ENCODE measurements around the gene SH2D6. TPM values are rescaled to one million over a fixed set of nuclear protein-coding genes. Genes with fewer than 3 reads are reported as not detected.

The SH2D6 gene
- total and polyA plus RNA-seq, 8 donors, result 1.1 to 14.5 (median 2.2) TPM; not detected in 2

DNA sequence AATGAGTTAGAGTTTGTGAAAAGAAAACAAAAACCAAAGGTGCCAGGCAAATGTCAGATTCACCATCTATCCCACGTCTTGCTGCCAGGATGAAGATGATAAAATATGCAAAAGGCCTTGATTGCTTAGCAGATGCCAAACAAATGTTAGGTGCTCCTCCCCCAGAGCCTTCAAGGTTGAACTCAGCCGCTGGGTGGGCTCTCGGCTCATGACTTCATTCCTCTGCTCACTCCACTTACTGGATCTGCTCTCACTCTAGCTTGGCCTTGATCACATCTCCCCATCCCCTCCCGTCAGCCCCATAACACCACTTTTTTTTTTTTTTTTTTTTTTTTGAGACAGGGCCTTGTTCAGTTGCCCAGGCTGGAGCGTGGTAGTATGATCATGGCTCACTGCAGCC is 38.5 kb downstream of the SH2D6 start:
- Histone ChIP-seq H3K9me3 (no peaks in the 10 kb centered on the region), H3K27me3 (no peaks in the 10 kb centered on the region), H3K4me1 (peaks cover 0 to 7% (median 0%) of the 10 kb centered on the region in 4 donors), H3K4me3 (no peak overlapping the region), H3K36me3 (no peaks in the 10 kb centered on the region), H3K27ac (no peak overlapping the region)
- intact Hi-C loops (cut with DNase I; ENCODE audit: low total_unique reads), result no loop called here
- DNase-seq, result no peak
- whole genome bisulfite sequencing, 5 donors, result 74 to 88% (median 77%) methylated on average over 5 of the region's 5 CpGs
- TF ChIP-seq POLR2A (IDR thresholded peaks at IDR 0.05) (no peak), EP300 (IDR thresholded peaks at IDR 0.05) (no peak), POLR2AphosphoS5 (IDR thresholded peaks at IDR 0.05) (no peak)
- TF ChIP-seq, protein P1, sequence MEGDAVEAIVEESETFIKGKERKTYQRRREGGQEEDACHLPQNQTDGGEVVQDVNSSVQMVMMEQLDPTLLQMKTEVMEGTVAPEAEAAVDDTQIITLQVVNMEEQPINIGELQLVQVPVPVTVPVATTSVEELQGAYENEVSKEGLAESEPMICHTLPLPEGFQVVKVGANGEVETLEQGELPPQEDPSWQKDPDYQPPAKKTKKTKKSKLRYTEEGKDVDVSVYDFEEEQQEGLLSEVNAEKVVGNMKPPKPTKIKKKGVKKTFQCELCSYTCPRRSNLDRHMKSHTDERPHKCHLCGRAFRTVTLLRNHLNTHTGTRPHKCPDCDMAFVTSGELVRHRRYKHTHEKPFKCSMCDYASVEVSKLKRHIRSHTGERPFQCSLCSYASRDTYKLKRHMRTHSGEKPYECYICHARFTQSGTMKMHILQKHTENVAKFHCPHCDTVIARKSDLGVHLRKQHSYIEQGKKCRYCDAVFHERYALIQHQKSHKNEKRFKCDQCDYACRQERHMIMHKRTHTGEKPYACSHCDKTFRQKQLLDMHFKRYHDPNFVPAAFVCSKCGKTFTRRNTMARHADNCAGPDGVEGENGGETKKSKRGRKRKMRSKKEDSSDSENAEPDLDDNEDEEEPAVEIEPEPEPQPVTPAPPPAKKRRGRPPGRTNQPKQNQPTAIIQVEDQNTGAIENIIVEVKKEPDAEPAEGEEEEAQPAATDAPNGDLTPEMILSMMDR (IDR thresholded peaks at IDR 0.05), result no peak

DNA sequence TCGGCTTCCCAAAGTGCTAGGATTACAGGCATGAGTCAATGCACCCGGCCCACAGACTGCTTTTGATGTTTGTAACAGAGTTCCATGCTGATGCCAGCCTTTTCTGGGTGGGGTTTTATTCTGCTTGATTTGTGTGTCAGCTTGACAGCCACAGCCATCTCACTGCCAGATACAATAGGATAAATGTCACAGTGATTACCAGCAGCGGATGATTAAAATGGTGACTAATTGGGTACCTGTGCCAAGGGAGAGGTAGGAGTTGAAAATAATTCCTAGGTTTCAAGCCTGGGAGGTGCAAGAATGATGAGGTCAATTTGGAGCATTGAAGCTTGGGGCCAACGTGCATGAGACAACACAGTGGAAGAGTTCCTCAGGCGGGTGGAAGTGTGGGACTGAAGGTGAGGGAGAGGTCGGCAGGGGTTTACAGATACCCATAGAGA is 39.4 kb downstream of the SH2D6 start:
- 69 to 74% (median 71%) methylated on average over 6 of the region's 6 CpGs for WGBS, 5 donors
- Histone ChIP-seq H3K9me3 (no peaks in the 10 kb centered on the region), H3K4me3 (no peak overlapping the region), H3K36me3 (no peaks in the 10 kb centered on the region), H3K4me1 (peaks cover 0 to 7% (median 0%) of the 10 kb centered on the region in 4 donors), H3K27ac (no peak overlapping the region), H3K27me3 (no peaks in the 10 kb centered on the region)
- intact Hi-C loops (cut with DNase I; ENCODE audit: low total_unique reads), result no loop called here
- peak in 1 of 2 donors; percentile 41 for DNase-seq
- TF ChIP-seq EP300 (IDR thresholded peaks at IDR 0.05) (no peak), POLR2AphosphoS5 (IDR thresholded peaks at IDR 0.05) (peak in 1 of 3 donors; percentile 20), POLR2A (IDR thresholded peaks at IDR 0.05) (no peak)
- TF ChIP-seq, protein P1 (IDR thresholded peaks at IDR 0.05), result no peak

DNA sequence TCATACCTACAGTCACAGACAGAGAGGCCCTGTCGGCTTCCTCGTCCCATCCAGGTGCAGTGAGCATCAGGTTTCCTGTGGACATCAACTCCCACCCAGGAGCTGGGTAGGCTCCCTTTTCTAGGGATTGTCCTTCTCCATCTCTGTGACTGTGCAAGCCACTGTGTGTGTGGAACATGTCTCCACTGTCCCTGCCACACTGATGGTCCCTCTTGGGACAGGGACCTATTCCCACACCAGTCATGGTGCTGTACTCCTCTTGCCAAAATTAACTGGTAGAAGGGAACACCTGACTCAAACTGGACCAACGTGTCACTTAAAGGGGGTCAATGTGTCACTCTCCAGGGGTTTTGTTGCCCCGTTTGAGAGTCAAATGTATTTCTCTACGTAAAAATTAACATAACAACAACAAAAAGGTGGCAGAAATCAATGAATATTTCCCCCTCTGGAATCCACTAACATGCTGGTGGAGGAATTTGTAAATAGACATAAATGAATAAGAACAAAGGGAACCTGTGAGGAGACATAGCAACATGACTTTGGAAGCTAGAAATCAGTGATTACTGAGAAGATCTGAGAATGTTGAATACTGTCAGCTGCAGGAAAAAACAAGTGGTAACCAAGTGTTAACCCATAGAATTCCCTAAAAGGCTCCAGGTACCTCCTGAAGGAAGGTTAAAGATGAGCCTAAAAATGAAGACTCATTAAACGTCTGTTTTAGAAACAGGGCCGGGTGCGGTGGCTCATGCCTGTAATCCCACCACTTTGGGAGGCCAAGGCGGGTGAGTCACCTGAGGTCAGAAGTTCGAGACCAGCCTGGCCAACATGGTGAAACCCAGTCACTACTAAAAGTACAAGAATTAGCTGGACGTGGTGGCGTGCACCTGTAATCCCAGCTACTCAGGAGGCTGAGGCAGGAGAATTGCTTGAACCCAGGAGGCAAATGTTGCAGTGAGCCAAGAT is 40.4 kb downstream of the SH2D6 start:
- 84 to 91% (median 87%) methylated on average over 12 of the region's 12 CpGs for WGBS, 5 donors
- no peak overlapping the region for H3K4me3 ChIP-seq
- DNase-seq, result no peak
- TF ChIP-seq POLR2A (IDR thresholded peaks at IDR 0.05) (no peak), EP300 (IDR thresholded peaks at IDR 0.05) (no peak), POLR2AphosphoS5 (IDR thresholded peaks at IDR 0.05) (no peak)
- TF ChIP-seq, protein P1 (IDR thresholded peaks at IDR 0.05), result no peak
- no peaks in the 10 kb centered on the region for H3K9me3 ChIP-seq
- H3K4me1 ChIP-seq, result peaks cover 0 to under 1% (median 0%) of the 10 kb centered on the region in 4 donors
- no peaks in the 10 kb centered on the region for H3K27me3 ChIP-seq
- intact Hi-C loops (cut with DNase I; ENCODE audit: low total_unique reads), result no loop called here
- H3K27ac ChIP-seq, result no peak overlapping the region
- no peaks in the 10 kb centered on the region for H3K36me3 ChIP-seq

DNA sequence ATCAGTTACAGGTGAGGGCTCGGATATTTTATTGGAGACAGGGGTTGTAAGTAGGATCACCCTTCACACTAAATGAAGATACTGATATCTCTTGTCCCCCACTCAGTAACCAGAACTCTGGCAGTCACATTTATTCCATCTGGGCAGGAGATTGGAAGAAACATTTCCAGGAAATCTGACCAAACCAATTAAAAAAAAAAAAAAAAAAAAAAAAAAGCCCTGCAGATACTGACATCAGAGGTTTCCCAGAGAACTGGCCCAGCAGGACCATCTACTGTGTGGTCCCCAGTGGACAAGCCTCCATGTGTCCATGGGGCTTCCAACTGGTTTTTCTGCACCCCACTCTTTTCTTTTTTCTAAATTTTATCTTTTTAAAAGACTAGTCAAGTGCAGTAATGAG is 41.3 kb downstream of the SH2D6 start:
- intact Hi-C loops (cut with DNase I; ENCODE audit: low total_unique reads), result no loop called here
- Histone ChIP-seq H3K27ac (no peak overlapping the region), H3K36me3 (no peaks in the 10 kb centered on the region), H3K9me3 (no peaks in the 10 kb centered on the region), H3K27me3 (no peaks in the 10 kb centered on the region), H3K4me3 (no peak overlapping the region), H3K4me1 (no peaks in the 10 kb centered on the region)
- WGBS, 5 donors, result 87 to 100% (median 96%) methylated on average over 1 of the region's 1 CpG
- DNase-seq, result no peak
- TF ChIP-seq, protein P1 (IDR thresholded peaks at IDR 0.05), result no peak
- TF ChIP-seq EP300 (IDR thresholded peaks at IDR 0.05) (no peak), POLR2AphosphoS5 (IDR thresholded peaks at IDR 0.05) (no peak), POLR2A (IDR thresholded peaks at IDR 0.05) (no peak)
